Mucosa of rectum (tissue), 2 donors: ENCODE data around the gene PCBP3.

Experiments used
- H3K27ac ChIP-seq, 2 donors: one replicate each; pipeline ENCODE4 v1.7.0; 2013; ENCODE audit warnings: inconsistent platforms in 2 of 2, low read depth in 2 of 2, low read length in 2 of 2
- H3K27me3 ChIP-seq, 2 donors: one replicate each; pipeline ENCODE4 v1.7.0; 2013; ENCODE audit warnings: low read length in 2 of 2; ENCODE audit not compliant: control insufficient read depth in 2 of 2, insufficient read depth in 2 of 2
- H3K36me3 ChIP-seq, 2 donors: one replicate each; pipeline ENCODE4 v1.7.0; 2013; ENCODE audit warnings: low read length in 2 of 2; ENCODE audit not compliant: control insufficient read depth in 2 of 2, insufficient read depth in 2 of 2
- H3K4me1 ChIP-seq, 2 donors: one replicate each; pipeline ENCODE4 v1.7.0; 2013; ENCODE audit warnings: low read length in 2 of 2, mild to moderate bottlenecking in 1 of 2; ENCODE audit not compliant: control insufficient read depth in 2 of 2, insufficient read depth in 2 of 2
- H3K4me3 ChIP-seq, 2 donors: one replicate each; pipeline ENCODE4 v1.7.0; 2013; ENCODE audit warnings: low read length in 2 of 2
- H3K9ac ChIP-seq, 2 donors: one replicate each; pipeline ENCODE4 v1.7.0; 2013; ENCODE audit warnings: low read length in 2 of 2, low read depth in 1 of 2, mild to moderate bottlenecking in 1 of 2
- H3K9me3 ChIP-seq, 2 donors: one replicate each; pipeline ENCODE4 v1.7.0; 2013; ENCODE audit warnings: low read length in 2 of 2; ENCODE audit not compliant: control insufficient read depth in 2 of 2
- donor health status: healthy.
- donor health status: Normal muscosa, but diverticular disease.

PCBP3 gene

GRCh38 chr21:45724994-45725843, 81.7 kb downstream of the PCBP3 start:
- no peak overlapping the region for H3K4me3 ChIP-seq
- no peak overlapping the region for H3K9ac ChIP-seq
- no peaks in the 10 kb centered on the region for H3K9me3 ChIP-seq

DNA sequence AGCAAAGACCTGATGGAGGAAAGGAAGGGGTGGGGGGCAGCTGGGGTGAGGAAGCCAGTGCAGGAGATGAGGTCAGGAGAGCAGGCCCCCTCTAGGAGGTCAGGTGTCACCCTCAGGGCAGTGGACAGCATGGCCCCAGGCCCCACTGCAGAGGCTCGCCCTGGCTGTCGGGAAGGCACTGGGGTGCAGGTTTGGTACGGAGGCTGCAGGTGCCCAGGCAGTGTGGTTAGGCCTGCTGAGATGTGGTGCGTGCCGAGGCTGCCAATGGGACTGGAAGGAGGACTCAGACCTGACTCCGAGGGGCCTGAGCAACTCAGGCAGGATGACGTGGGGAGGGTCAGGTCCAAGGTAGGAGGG, 82.3 kb downstream of the PCBP3 start:
- H3K27me3 ChIP-seq = no peaks in the 10 kb centered on the region
- no peak overlapping the region for H3K4me3 ChIP-seq
- no peak overlapping the region for H3K9ac ChIP-seq
- no peaks in the 10 kb centered on the region for H3K4me1 ChIP-seq
- H3K27ac ChIP-seq = no peak overlapping the region
- no peaks in the 10 kb centered on the region for H3K36me3 ChIP-seq
- H3K9me3 ChIP-seq = no peaks in the 10 kb centered on the region

More at GRCh38 chr21:45724994-45725843, 81.7 kb downstream of the PCBP3 start:
- H3K27ac ChIP-seq = no peak overlapping the region
- no peaks in the 10 kb centered on the region for H3K27me3 ChIP-seq
- no peaks in the 10 kb centered on the region for H3K4me1 ChIP-seq
- H3K36me3 ChIP-seq = no peaks in the 10 kb centered on the region

- H3K36me3 ChIP-seq = no peaks in the 10 kb centered on the region
- no peaks in the 10 kb centered on the region for H3K27me3 ChIP-seq
- no peaks in the 10 kb centered on the region for H3K9me3 ChIP-seq
- H3K4me3 ChIP-seq = no peak overlapping the region
- H3K9ac ChIP-seq = no peak overlapping the region
- no peak overlapping the region for H3K27ac ChIP-seq
- H3K4me1 ChIP-seq = no peaks in the 10 kb centered on the region
These were observed 82.9 kb downstream of the PCBP3 start for GRCh38 chr21:45726438-45726837.

DNA sequence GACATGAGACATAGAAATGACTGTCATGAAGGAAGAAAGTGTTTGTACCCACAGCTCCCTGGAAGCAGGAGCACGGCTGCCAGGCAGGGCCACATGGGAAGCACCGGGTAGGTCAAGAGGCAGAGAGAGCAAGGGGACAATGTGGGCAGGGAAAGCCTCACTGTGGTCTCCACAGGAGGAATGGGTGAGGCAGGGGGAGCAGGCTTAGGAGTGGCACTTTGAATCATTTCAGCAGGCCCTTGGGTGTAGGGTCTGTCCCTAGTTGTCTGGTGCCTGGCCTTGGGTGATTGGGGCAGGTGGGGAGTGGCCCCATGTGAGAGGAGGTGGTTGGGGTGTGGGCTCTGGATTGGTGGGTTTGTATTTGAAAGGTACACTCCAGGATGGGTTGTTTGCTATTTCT, 83.9 kb downstream of the PCBP3 start:
- no peaks in the 10 kb centered on the region for H3K4me1 ChIP-seq
- no peak overlapping the region for H3K9ac ChIP-seq
- no peaks in the 10 kb centered on the region for H3K36me3 ChIP-seq
- H3K27me3 ChIP-seq = no peaks in the 10 kb centered on the region
- no peak overlapping the region for H3K4me3 ChIP-seq
- H3K9me3 ChIP-seq = no peaks in the 10 kb centered on the region
- no peak overlapping the region for H3K27ac ChIP-seq

- Histone ChIP-seq H3K9ac (no peak overlapping the region), H3K36me3 (no peaks in the 10 kb centered on the region), H3K27ac (no peak overlapping the region), H3K4me1 (no peaks in the 10 kb centered on the region), H3K27me3 (no peaks in the 10 kb centered on the region), H3K9me3 (no peaks in the 10 kb centered on the region), H3K4me3 (no peak overlapping the region)
These were observed 91.9 kb downstream of the PCBP3 start for GRCh38 chr21:45735259-45736000.

- Histone ChIP-seq H3K9me3 (no peaks in the 10 kb centered on the region), H3K4me3 (no peak overlapping the region), H3K4me1 (no peaks in the 10 kb centered on the region), H3K27me3 (no peaks in the 10 kb centered on the region), H3K36me3 (no peaks in the 10 kb centered on the region), H3K9ac (no peak overlapping the region), H3K27ac (no peak overlapping the region)
These were observed 92.6 kb downstream of the PCBP3 start for GRCh38 chr21:45736042-45736689.

- Histone ChIP-seq H3K4me3 (no peak overlapping the region), H3K27ac (no peak overlapping the region), H3K36me3 (no peaks in the 10 kb centered on the region), H3K9me3 (no peaks in the 10 kb centered on the region), H3K27me3 (no peaks in the 10 kb centered on the region), H3K4me1 (no peaks in the 10 kb centered on the region), H3K9ac (no peak overlapping the region)
These were observed 93.4 kb downstream of the PCBP3 start for GRCh38 chr21:45736690-45737484.

DNA sequence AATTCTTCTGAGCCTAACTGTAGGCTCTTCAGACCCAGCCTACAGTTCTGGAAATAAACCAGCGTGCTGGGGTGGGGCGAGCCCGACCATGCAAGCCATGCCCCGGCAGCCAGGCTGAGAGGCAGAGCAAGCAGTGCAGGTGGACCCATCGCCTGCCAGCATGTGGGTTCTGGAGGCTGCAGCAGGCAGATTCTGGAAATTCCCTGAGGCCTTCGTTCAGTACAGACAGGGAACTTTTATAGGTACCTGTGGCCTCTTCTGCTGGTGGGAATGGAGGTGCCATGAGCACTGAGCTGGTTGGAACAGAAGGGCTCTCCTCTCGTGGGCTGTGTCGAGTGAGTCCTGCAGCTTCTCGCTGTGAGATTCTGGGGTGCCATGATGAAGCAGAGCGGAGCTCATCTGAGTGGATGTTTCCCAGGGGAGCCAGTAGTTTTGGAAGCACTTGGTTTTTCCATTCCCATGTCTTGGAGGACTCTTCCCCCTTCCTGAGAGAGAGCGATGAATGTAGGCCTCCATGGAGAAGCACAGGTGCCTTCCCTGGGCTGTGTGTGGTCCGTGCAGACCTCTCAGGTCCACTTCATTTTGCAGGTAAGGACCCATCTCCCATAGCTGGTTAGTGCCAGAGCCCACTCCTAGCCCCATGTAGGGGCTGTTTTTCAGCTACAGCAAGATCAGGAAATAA, 94.1 kb downstream of the PCBP3 start:
- no peaks in the 10 kb centered on the region for H3K36me3 ChIP-seq
- no peak overlapping the region for H3K9ac ChIP-seq
- H3K4me3 ChIP-seq = no peak overlapping the region
- H3K27me3 ChIP-seq = no peaks in the 10 kb centered on the region
- H3K4me1 ChIP-seq = no peaks in the 10 kb centered on the region
- no peaks in the 10 kb centered on the region for H3K9me3 ChIP-seq
- H3K27ac ChIP-seq = no peak overlapping the region

DNA sequence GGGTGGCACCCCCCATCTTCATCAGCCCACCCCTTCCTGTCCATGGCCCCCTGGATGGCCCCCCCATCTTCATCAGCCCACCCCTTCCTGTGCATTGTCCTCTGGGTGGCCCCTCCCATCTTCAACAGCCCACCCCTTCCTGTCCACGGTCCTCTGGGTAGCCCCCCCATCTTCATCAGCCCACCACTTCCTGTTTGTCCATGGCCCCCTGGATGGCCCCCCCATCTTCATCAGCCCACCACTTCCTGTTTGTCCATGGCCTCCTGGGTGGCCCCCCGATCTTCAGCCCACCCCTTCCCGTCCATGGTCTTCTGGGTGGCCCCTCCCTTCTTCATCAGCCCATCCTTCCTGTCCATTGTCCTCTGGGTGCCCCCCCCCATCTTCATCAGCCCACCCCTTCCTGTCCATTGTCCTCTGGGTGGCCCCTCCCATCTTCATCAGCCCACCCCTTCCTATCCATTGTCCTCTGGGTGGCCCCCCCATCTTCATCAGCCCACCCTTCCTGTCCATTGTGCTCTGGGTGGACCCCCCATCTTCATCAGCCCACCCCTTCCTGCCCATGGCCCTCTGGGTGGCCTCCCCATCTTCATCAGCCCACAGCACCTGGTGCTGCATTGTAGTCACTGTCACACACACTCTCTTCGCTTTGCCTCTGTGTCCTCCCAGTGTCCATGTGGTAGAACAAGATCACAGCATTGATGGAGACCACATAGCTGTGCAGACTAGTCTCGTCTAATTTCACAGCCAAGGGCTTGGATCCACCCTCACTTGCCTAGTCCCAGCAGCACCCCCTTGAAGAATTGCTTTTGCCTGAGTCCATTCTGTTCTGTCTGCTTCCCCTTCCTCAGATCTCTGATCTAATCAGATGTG, 95.9 kb downstream of the PCBP3 start:
- no peak overlapping the region for H3K9ac ChIP-seq
- H3K36me3 ChIP-seq = no peaks in the 10 kb centered on the region
- no peak overlapping the region for H3K4me3 ChIP-seq
- no peaks in the 10 kb centered on the region for H3K9me3 ChIP-seq
- no peak overlapping the region for H3K27ac ChIP-seq
- no peaks in the 10 kb centered on the region for H3K27me3 ChIP-seq
- no peaks in the 10 kb centered on the region for H3K4me1 ChIP-seq
